ENCODE results near the gene CD37. TPM values are rescaled to one million over a fixed set of nuclear protein-coding genes. Genes with fewer than 3 reads are reported as not detected.

CD37 gene
- total RNA-seq, 3 donors from 2014 or later = 99.6 to 116 (median 106) TPM

DNA sequence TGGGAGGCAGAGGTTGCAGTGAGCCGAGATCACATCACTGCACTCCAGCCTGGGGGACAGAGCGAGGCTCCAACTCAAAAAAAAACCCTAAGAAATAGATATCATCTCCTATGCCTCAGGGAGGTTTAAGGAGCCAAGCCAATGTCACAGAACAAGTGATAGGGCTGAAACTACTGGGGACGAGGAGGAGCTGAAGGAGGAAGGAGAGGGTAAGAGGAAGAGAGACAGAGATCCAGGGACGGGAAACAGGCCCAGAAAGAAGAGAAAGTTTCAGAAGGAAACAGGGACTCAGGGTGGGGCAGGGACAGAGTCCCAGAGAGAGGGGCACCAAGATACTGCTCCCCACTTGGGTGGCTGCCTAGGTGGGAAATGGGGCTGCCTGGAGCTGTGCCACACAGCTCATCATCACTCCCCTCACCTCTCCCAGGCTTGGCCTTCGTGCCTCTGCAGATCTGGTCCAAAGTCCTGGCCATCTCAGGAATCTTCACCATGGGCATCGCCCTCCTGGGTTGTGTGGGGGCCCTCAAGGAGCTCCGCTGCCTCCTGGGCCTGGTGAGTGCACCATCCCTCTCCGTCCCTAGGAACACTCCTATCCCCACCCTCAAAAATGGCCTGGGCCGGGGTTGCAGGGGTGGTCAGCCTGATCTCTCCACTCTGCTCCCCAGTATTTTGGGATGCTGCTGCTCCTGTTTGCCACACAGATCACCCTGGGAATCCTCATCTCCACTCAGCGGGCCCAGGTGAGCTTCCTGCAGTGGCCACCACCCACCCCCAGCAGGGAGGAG, 1.5 kb downstream of the CD37 start:
- Mint-ChIP-seq H3K27me3 (ENCODE audit: low read depth) (no peaks in the 10 kb centered on the region), H3K4me1 (ENCODE audit: low read depth) (peaks cover 68% of the 10 kb centered on the region), H3K9me3 (no peaks in the 10 kb centered on the region), H3K36me3 (ENCODE audit: insufficient read depth) (peaks cover 17% of the 10 kb centered on the region), H3K4me3 (peak overlapping the region; percentile 98)
- ATAC-seq (no peak), DNase-seq (no peak)

DNA sequence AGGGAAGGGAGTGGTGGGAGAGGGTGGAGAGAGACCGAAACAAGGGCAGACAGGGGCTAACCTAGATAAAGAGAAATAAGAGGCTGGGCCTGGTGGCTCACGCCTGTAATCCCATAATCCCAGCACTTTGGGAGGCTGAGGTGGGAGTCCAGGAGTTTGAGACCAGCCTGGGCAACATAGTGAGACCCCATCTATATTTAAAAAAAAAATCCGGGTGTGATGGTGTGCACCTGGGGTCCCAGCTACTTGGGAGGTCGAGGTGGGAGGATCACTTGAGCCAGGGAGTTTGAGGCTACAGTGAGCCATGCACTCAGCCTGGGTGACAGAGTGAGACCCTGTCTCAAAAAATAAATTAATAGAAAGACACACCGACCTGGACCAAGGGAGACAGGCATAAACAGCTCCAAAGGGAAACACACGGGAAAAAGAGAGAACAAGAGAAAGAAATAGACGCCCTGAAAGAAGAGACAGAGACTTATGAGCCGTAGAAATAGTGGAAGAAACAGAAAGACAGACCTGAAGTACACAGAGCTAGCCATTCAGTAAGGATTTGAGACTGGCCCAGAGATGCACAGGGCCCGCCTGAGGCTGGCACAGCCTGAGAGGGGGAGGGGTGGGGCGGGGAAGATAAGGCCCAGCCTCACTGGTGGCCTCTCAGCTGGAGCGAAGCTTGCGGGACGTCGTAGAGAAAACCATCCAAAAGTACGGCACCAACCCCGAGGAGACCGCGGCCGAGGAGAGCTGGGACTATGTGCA, 2.2 kb downstream of the CD37 start:
- peaks cover 61% of the 10 kb centered on the region for H3K4me1 Mint-ChIP-seq (ENCODE audit: low read depth)
- DNase-seq = no peak
- H3K9me3 Mint-ChIP-seq = no peaks in the 10 kb centered on the region
- ATAC-seq = no peak
- H3K36me3 Mint-ChIP-seq (ENCODE audit: insufficient read depth) = peaks cover 17% of the 10 kb centered on the region
- H3K27me3 Mint-ChIP-seq (ENCODE audit: low read depth) = no peaks in the 10 kb centered on the region
- H3K4me3 Mint-ChIP-seq = peak overlapping the region; percentile 41

DNA sequence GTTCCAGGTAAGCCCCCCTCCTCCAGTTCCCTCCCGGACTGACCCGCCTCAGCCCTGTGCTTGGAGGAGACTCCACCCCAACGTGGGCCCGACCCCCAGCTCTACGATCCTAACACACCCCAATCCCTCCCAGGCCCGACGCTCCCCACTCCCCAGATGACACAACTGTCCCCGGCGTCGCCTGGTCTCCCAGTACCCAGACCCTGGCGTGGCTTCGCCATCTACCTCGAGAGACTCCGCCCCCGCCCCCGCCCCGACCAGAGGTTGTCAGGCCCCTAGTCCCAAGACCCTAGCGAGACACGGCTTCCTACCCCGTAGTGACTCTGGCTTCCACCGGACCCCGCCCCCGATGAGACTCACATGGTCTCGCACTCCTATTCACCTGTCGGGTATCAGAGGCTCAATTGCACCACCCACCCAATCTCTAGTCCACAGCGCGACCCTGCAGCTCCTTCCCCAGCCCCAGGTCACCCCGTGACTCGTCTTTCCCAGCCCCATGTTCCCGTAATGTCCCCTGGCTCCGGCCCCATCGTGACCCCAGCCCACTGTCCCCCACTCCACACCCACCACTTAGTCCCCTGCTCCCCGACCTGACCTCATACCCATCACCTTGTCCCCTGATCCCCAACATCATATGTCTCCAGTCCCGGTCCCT, 2.9 kb downstream of the CD37 start:
- Mint-ChIP-seq H3K36me3 (ENCODE audit: insufficient read depth) (peaks cover 20% of the 10 kb centered on the region), H3K4me1 (ENCODE audit: low read depth) (peaks cover 53% of the 10 kb centered on the region), H3K4me3 (no peak overlapping the region), H3K9me3 (no peaks in the 10 kb centered on the region), H3K27me3 (ENCODE audit: low read depth) (no peaks in the 10 kb centered on the region)
- ATAC-seq (no peak), DNase-seq (no peak)

- ATAC-seq (no peak), DNase-seq (no peak)
- no peak overlapping the region for H3K4me3 Mint-ChIP-seq
- H3K27me3 Mint-ChIP-seq (ENCODE audit: low read depth) = no peaks in the 10 kb centered on the region
- H3K4me1 Mint-ChIP-seq (ENCODE audit: low read depth) = peaks cover 47% of the 10 kb centered on the region
- no peaks in the 10 kb centered on the region for H3K9me3 Mint-ChIP-seq
- H3K36me3 Mint-ChIP-seq (ENCODE audit: insufficient read depth) = peaks cover 20% of the 10 kb centered on the region
Measured at GRCh38 chr19:49338691-49339300, 3.6 kb downstream of the CD37 start.

DNA sequence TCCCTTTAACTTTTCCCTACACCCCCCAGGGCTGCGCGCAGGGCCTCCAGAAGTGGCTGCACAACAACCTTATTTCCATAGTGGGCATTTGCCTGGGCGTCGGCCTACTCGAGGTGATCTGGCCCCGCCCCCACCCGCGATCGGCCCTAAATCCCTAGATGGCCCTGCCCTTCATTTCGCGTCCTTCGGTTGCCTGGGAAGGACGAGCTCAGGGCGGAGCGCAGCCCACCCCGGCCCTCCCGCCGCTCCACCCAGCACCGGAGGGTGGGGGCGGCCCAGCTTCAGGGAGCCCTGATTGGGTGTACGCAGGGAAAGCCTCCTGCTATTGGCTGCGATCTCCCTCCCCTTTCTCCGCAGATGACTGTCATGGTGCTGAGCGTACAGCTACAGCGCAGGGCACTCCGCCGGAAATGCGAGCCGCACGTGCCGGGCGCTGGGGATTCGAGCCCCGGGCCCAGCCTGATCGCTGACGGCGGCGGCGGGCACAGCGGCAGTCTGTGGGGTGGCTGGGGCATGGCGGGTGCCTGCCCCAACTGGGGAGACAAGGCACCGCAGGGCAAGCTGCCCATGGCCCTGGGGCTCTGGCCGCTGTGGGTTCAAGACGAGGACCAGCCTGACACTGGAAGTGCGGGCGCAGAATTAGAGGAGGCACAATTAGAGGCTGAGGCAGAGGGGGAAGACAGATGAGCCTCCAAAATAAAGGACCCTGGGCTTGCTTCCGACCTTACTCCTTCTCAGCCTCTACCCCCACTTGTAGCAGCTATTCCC, 4.3 kb downstream of the CD37 start:
- Mint-ChIP-seq H3K9me3 (no peaks in the 10 kb centered on the region), H3K36me3 (ENCODE audit: insufficient read depth) (peaks cover 20% of the 10 kb centered on the region), H3K4me3 (no peak overlapping the region), H3K27me3 (ENCODE audit: low read depth) (no peaks in the 10 kb centered on the region), H3K4me1 (ENCODE audit: low read depth) (peaks cover 41% of the 10 kb centered on the region)
- ATAC-seq (no peak), DNase-seq (no peak)

DNA sequence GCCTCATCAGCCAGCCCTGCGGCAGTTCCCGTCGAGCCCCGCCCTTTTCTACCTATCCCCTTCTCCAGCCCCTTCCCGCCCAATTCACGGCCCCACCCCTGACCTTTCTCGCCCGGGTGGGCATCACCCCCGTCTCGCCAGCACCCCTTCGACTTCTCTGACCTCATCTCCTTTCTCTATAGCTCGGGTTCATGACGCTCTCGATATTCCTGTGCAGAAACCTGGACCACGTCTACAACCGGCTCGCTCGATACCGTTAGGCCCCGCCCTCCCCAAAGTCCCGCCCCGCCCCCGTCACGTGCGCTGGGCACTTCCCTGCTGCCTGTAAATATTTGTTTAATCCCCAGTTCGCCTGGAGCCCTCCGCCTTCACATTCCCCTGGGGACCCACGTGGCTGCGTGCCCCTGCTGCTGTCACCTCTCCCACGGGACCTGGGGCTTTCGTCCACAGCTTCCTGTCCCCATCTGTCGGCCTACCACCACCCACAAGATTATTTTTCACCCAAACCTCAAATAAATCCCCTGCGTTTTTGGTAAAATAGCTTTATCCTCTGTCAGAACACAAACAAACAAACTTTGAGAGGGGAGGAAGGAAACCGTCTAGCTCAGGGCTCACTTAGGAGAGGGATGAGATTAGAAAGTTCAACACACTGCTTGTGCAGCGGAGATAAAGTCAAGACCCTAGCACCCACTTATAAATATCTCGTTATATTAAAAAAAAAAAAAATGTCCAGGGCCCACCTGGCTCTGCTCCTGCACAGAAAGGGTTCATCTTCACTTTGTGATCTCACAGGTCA, 5.1 kb downstream of the CD37 start:
- ATAC-seq (no peak), DNase-seq (no peak)
- Mint-ChIP-seq H3K36me3 (ENCODE audit: insufficient read depth) (peaks cover 20% of the 10 kb centered on the region), H3K4me3 (no peak overlapping the region), H3K27me3 (ENCODE audit: low read depth) (no peaks in the 10 kb centered on the region), H3K4me1 (ENCODE audit: low read depth) (peaks cover 42% of the 10 kb centered on the region), H3K9me3 (no peaks in the 10 kb centered on the region)

DNA sequence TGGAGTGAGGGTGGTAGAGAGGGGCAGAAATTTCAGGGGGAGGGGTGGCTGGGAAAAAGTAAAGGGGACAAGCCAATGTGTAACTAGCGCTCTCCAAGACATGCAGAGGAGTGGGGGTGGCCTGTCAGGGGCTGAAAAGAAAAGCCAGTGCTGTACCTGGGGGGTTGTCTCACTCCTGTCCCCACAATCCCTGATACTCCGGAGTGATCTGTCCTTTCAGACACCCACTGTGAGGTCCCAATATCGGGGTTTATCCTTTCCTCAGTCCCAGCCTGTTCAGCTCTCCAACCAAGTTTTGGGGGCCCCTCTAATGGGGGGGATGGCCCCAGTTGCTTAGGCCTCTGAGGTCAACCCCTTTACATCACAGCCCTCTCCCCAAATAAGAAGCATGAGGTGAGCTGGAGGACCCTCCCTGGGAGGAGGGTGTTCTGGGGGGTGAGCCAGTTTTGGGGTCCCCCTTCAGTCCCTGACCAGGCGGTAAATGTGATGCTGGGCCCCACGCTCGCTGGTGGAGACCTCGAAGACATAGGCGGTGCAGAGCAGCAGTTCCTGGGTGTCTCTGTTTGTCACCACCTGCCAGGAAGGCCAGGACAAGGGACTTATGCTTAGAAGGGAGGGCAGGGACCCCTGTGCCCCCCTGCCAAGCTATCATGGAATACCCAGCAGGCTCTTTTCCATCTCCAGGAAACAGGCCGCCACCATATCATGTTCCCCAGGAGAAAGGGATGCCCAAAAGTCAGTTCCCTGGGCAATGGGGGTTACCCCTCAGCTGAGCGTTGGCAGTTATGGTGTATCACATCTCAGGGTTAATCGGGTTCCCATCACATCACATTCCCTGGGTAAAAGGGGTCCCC, 5.9 kb downstream of the CD37 start:
- H3K27me3 Mint-ChIP-seq (ENCODE audit: low read depth) = no peaks in the 10 kb centered on the region
- ATAC-seq (no peak), DNase-seq (no peak)
- H3K36me3 Mint-ChIP-seq (ENCODE audit: insufficient read depth) = peaks cover 20% of the 10 kb centered on the region
- no peaks in the 10 kb centered on the region for H3K9me3 Mint-ChIP-seq
- H3K4me1 Mint-ChIP-seq (ENCODE audit: low read depth) = peaks cover 34% of the 10 kb centered on the region
- no peak overlapping the region for H3K4me3 Mint-ChIP-seq

DNA sequence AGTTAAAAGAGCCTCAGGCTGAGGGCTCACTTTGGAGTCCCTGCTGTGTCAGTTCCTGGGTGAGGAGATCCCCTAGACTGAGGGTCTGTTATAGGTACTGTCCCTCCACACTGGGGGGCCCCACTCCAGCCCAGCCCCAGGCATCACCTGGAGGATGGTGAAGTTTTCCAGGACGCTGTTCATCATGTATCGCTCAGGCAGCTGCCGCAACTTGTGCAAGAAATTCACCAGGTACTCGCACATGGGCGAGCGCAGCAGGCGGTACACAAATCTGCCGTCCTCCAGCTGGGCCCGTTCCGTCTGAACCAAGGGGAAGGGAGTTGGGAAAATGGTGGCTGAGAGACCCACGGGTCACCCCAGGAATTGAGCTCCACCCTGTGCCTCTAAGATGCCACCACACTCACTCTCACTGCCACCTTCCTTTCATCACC, 7.1 kb downstream of the CD37 start:
- ATAC-seq = no peak
- no peaks in the 10 kb centered on the region for H3K27me3 Mint-ChIP-seq (ENCODE audit: low read depth)
- no peak for DNase-seq
- peaks cover 20% of the 10 kb centered on the region for H3K36me3 Mint-ChIP-seq (ENCODE audit: insufficient read depth)
- H3K4me3 Mint-ChIP-seq = no peak overlapping the region
- H3K9me3 Mint-ChIP-seq = no peaks in the 10 kb centered on the region
- H3K4me1 Mint-ChIP-seq (ENCODE audit: low read depth) = peaks cover 24% of the 10 kb centered on the region

DNA sequence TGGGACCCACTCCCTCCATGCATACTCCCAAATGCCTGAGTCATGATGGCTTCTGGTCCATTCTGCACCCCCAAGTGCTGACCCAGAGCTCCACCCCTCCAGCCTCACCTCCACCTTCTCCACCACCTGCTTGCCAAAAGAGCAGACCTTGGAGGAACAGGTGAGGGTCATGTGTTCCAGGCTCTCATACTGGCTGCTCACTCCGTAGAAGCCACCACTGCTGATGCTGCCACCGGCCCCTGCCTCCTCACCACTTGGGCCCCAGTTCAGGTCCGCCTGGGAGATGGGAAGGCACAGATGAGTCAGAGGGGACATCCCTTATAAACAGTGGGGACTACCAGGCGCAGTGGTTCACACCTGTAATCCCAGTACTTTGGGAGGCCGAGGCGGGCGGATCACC, 7.9 kb downstream of the CD37 start:
- no peak for ATAC-seq
- Mint-ChIP-seq H3K36me3 (ENCODE audit: insufficient read depth) (peaks cover 17% of the 10 kb centered on the region), H3K4me1 (ENCODE audit: low read depth) (peaks cover 20% of the 10 kb centered on the region), H3K4me3 (no peak overlapping the region), H3K9me3 (no peaks in the 10 kb centered on the region), H3K27me3 (ENCODE audit: low read depth) (no peaks in the 10 kb centered on the region)
- no peak for DNase-seq

GRCh38 chr19:49344505-49345423, 9.6 kb downstream of the CD37 start:
- ATAC-seq (no peak), DNase-seq (no peak)
- Mint-ChIP-seq H3K36me3 (ENCODE audit: insufficient read depth) (peaks cover 11% of the 10 kb centered on the region), H3K4me1 (ENCODE audit: low read depth) (peaks cover 11% of the 10 kb centered on the region), H3K4me3 (no peak overlapping the region), H3K9me3 (no peaks in the 10 kb centered on the region), H3K27me3 (ENCODE audit: low read depth) (no peaks in the 10 kb centered on the region)

- peaks cover 3% of the 10 kb centered on the region for H3K36me3 Mint-ChIP-seq (ENCODE audit: insufficient read depth)
- H3K4me1 Mint-ChIP-seq (ENCODE audit: low read depth) = peaks cover 6% of the 10 kb centered on the region
- DNase-seq (no peak), ATAC-seq (no peak)
- H3K9me3 Mint-ChIP-seq = no peaks in the 10 kb centered on the region
- no peak overlapping the region for H3K4me3 Mint-ChIP-seq
- no peaks in the 10 kb centered on the region for H3K27me3 Mint-ChIP-seq (ENCODE audit: low read depth)
Measured at GRCh38 chr19:49347191-49347590, 12.0 kb downstream of the CD37 start.

GRCh38 chr19:49347835-49348234, 12.6 kb downstream of the CD37 start:
- peaks cover 6% of the 10 kb centered on the region for H3K4me1 Mint-ChIP-seq (ENCODE audit: low read depth)
- peaks cover 1% of the 10 kb centered on the region for H3K27me3 Mint-ChIP-seq (ENCODE audit: low read depth)
- H3K9me3 Mint-ChIP-seq = no peaks in the 10 kb centered on the region
- ATAC-seq = no peak
- peaks cover 1% of the 10 kb centered on the region for H3K36me3 Mint-ChIP-seq (ENCODE audit: insufficient read depth)
- no peak overlapping the region for H3K4me3 Mint-ChIP-seq
- DNase-seq = no peak
